ENCODE results near the gene ARHGAP24.

Gene ARHGAP24

GRCh38 chr4:85919200-85919887 is 444.4 kb downstream of the ARHGAP24 start:
- no peak for DNase-seq (ENCODE audit: low read depth)

GRCh38 chr4:85925071-85925470 is 450.1 kb downstream of the ARHGAP24 start:
- no peak for DNase-seq (ENCODE audit: low read depth)

DNA sequence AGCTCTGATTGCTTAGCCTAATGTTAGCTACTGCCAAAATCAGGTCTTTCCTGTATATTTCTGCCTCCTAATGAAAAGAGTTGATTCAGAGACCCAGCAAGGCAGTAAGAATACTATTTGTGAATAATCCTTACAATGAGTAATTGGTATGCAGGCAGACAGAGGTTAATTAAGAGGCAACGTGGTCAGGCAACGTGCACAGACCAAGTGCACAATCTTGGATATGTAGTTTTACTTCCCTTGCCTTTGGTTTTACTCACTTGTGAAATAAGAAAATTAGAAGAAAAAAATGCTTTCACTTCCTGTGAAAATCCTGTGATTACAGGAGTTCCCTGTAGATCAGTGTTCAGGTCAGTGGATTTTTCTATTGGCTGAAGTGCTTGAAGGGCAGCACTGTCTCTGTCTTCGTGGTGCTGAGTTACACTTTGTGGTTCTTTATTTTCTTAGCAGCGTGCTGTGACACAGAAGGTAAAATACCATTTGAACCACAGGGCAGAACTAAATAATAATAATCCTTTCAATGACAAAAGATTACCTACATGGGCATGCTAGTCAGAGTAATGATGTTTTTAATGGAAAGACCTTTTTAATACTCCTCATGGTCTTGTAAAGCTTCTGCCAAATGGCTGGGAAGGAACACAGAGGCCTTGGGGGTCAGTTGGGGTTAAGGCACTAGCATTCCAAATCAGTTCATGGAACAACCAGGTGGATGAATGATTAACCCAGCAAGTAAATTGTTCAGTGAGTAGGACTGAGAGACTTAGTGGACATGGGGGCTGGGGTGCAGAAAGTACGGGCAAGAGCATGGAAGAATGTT is 454.0 kb downstream of the ARHGAP24 start:
- DNase-seq (ENCODE audit: low read depth), result no peak

GRCh38 chr4:85929961-85930665 is 455.2 kb downstream of the ARHGAP24 start:
- DNase-seq (ENCODE audit: low read depth), result no peak

DNA sequence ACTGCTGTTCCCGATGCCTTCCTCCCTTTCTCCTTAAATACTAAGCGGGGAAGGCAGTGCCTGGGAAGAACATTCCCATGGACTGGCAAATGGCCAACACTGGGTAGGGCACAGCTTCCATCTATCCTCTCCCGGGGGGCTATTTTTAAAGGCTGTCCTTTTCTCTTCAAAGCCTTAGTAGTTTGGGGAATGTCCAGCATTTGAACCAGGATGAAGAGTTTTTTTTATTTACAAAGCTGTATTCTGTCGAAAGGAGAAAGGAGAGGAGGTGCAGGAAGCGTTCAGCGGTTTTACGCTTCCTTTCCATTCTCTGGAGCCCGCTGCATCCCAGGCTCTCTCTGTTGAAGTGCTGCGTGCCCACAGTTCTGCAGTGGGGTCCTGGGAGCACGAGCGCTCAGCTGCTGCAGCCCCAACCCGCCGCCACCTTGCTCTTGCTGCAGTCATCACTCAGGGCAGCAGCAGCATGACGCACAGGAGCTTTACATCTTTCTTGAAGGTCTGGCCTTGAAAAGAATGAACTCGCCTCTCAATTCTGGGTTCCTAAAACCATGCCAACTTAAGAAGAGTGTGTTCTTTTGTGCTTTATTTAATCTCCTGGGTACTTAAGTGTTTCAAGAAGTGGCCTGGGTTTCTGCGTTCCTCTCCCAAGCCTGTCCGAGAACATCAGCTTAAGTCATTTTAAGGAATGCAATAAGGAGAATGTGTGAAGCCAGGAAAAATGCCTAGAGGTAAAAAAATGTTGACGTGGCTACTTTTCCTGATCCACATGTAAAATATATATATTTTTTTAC is 457.7 kb downstream of the ARHGAP24 start:
- DNase-seq (ENCODE audit: low read depth), result no peak

GRCh38 chr4:85933291-85933640 is 458.3 kb downstream of the ARHGAP24 start:
- no peak for DNase-seq (ENCODE audit: low read depth)

DNA sequence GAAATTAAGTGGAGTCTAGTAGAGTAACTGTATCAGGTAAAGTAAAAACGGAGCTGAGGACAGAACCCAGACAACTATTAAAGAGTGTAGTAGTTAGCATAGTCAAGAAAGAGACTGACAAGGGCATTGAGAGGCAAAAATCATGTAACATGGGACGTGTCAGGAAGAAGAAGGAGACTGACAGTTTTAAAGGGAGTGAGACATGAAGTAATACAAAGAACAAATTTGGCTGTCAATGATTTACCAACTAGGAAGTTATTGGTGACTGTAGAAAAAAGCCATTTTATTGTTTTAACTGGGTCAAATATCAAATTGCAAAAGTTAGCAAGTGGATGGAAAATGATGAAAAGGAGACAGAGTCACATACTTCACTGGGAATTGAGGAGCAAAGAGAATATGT is 462.6 kb downstream of the ARHGAP24 start:
- DNase-seq (ENCODE audit: low read depth), result no peak

DNA sequence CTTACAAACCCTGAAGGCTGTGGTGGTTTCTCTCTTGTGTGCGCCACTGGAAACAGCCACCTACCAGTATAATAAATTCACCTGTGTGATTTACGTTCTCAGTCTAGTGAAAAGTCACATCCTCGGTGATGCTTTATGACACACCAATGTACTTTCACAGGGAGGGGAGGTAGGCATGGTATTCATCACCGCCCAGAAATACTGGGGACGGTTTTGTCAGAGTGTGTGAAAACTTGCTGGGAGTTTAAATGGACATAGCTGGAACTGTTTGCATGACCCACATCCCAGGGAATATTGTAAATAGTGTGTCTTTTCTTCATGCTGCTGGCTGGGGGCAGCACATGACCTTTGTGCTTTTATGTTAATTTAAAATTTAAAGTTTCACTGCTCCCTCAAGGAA is 463.1 kb downstream of the ARHGAP24 start:
- no peak for DNase-seq (ENCODE audit: low read depth)

DNA sequence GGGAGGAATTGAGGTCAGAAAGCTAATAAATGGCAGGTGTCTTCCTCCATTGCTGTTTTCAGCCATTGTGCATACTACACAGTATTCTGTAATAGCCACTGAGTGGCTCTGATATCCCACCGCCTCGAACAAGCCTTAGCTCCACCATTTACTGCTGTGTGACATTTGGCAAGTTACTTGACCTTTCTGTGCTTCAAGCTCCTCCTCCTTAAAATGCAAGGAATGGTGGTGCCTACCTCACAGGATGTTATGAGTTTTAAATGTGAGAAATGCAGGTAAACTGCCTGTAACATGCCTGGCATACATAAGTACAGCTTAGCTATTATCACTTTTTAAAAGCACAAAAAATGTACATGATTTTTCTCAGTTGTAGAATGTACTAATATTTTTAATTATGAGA is 464.0 kb downstream of the ARHGAP24 start:
- no peak for DNase-seq (ENCODE audit: low read depth)

DNA sequence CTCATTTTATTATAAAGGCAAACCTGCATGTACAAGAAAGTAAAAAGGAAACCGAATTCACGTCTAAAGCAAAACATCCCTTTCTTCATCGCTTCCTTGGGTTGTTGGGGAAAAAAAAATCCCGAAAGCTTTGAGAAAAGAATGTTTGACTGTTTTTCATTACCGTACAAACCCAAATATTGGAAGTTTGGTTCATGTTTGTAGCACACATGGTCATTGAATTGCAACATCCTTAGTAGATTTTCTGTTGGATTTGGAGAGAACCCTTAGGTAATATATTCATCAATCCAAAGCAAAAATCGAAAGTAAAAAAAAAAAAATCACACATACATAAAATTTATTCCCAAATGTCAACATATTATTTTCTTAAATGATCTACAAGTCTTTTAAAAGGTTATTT is 464.6 kb downstream of the ARHGAP24 start:
- no peak for DNase-seq (ENCODE audit: low read depth)

- DNase-seq (ENCODE audit: low read depth), result no peak
Observed at GRCh38 chr4:85940151-85940550, 465.2 kb downstream of the ARHGAP24 start.

- no peak for DNase-seq (ENCODE audit: low read depth)
Observed at GRCh38 chr4:85942107-85942506, 467.2 kb downstream of the ARHGAP24 start.

DNA sequence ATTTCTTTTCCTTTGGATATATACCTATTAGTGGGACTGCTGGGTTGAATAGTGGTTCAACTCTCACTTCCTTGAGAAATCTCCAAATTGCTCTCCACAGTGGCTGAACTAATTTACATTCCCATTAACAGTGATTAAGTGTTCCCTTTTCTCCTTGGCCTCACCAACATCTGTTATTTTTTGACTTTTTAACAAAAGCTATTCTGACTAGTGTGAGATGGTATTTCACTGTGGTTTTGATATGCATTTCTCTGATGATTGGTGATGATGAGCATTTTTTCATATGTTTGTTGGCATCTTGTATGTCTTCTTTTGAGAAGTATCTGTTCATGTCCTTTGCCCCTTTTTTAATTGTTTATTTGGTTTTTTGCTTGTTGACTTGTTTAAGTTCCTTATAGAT is 471.9 kb downstream of the ARHGAP24 start:
- no peak for DNase-seq (ENCODE audit: low read depth)

DNA sequence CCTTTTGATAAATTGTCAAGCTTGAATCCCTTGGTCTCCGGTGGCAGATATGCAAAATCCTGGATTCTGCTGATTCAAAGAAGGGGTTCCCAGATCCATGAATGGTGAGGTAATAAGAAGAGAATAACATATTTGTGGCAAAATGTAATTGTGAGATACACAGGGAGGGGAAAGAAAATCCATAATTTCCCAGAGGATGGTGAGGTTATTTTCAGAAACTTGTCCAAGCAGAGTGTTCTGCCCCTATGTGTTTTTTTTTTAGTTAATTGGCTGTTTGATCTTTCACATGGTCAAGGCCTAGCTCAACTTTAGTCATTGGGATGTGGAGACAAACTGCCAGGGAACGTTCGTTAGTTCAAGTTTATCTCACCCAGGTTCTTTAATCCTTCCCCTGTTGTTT is 476.1 kb downstream of the ARHGAP24 start:
- no peak for DNase-seq (ENCODE audit: low read depth)

DNA sequence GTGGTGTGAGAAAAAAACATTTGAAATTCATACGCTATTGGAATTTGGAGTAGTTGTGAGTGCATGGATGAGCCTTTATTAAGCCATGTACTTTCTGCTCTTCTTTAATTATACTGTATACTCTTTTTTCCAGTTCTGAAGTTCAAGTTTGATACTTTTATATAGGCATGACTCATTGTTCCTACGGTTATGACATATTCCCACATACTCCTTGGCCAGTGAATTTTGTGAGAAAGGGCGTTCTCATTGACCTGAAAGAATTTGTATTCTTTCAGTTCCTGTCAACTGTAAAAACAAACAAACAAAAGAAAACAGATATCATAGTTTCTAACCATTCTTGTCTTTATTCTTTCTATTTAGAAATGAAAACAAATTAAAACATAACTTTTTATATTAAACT is 477.6 kb downstream of the ARHGAP24 start:
- no peak for DNase-seq (ENCODE audit: low read depth)

DNA sequence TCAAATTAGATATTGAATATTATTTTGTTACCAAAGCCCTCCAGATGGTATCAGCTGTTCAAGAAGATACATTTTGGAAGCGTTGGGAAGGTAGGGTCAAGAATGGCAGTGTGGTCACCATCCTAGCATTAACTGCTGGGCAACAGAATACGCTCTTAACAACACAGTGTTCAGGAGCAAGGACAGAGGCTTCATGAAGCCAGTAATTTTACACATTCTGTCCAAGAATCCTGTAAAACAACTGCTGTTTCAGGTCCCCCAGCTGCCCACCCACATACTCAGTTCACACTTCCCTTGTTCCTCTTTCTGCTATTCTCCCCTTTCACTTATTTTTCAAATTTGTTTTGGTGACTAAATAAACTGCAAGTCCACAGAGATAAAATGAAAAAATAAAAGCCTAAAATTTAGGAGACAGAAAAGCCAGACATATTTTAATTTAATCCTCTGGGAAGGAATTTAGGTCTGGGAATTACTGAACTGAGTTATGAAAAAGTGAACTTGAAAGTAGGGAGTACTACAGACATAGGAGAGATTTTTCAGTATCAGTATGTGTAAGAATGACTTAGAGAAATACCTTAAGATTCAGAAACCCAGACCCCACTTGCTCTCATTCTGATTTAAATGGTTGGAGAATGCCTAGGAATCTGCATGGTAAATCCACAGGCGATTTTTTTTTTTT is 478.2 kb downstream of the ARHGAP24 start:
- DNase-seq (ENCODE audit: low read depth), result no peak

DNA sequence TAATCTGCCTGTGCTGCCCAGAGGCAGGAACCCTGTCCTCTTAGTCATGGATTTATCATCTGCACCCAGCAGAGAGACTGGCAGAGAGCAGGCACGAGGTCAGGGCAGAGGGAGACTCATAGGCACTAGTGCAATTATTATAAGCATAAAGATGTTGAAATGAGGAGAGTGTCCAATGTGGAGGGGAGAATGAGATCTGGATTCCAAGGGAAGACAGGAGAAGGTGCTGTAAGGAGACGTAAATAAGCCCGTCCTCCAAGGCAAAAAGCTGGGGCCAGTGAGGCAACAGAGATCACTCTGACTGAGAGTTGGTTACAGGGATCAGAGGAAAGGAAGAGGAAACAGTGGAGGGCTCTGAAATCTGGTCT is 478.7 kb downstream of the ARHGAP24 start:
- no peak for DNase-seq (ENCODE audit: low read depth)

DNA sequence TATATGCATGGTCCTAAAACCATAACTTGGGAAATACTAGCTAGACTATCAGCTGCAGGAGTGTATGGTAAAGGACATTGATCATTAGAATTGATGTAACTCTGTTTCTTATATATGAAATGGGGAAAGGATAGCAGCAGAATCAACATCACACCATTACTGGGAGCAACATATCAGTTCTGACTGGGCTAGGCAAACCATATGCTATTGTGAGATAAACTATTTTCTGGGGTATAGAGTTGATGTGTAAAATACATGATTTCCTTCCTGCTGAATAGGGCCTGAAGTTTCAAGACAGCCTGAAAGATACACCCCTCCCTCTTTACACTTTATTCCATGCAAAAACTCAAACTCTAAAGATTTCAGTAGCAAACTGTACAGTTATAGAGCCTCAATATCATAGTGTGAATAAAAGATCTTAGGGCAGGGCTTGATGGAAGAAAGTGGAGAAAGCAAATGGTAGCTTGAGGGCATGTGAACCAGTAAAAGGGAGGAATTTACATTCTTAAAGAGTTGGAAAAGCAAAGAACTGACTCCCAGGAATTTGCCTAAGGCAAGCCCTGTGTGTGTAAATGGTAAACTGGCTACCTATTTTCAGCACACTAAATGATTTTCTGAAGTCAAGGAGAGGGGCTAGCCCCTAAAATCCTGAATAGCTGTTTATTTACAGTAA is 480.8 kb downstream of the ARHGAP24 start:
- DNase-seq (ENCODE audit: low read depth), result no peak

- no peak for DNase-seq (ENCODE audit: low read depth)
Observed at GRCh38 chr4:85956293-85956945, 481.5 kb downstream of the ARHGAP24 start.

DNA sequence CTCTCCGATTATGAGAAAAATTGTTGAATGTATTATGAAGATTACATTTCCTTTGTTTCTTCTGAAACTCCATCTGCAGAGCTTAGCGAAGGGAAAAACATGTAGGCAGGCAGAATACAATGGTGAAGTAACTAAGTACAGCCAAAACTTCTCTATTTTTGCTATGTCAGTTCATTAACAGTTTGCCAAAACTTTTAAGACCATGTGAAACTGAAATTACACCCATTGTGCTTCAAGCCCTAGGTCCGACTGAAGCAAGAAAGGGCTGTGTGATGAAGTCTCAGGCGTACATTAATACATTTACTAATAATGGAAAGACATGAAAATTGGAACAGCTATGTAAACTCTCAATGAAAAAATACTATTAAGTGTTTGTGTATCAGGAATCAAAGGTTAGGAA is 486.9 kb downstream of the ARHGAP24 start:
- no peak for DNase-seq (ENCODE audit: low read depth)

GRCh38 chr4:85963231-85963630 is 488.3 kb downstream of the ARHGAP24 start:
- DNase-seq (ENCODE audit: low read depth), result no peak
